Endothelial cell (in vitro differentiated cells): ENCODE measurements around the gene RBMS3. TPM values are rescaled to one million over a fixed set of nuclear protein-coding genes. Genes with fewer than 3 reads are reported as not detected.

Experiments used
- DNase-seq: peaks from one replicate; pipeline ENCODE4 v3.0.0; 2021; ENCODE audit warnings: low spot score
- H3K27ac Mint-ChIP-seq: one replicate; pipeline ENCODE4 v1.8.0; 2021; ENCODE audit warnings: mixed read lengths, inconsistent platforms; ENCODE audit not compliant: unreplicated experiment
- H3K27me3 Mint-ChIP-seq: one replicate; pipeline ENCODE4 v1.8.0; 2021; ENCODE audit warnings: mild to moderate bottlenecking, moderate library complexity, mixed read lengths, inconsistent platforms; ENCODE audit not compliant: unreplicated experiment
- H3K36me3 Mint-ChIP-seq: one replicate; pipeline ENCODE4 v1.8.0; 2021; ENCODE audit warnings: mild to moderate bottlenecking, low read depth, mixed read lengths, inconsistent platforms; ENCODE audit not compliant: unreplicated experiment
- H3K4me1 Mint-ChIP-seq: one replicate; pipeline ENCODE4 v1.8.0; 2021; ENCODE audit warnings: mild to moderate bottlenecking, mixed read lengths, inconsistent platforms; ENCODE audit not compliant: unreplicated experiment
- H3K4me3 Mint-ChIP-seq: one replicate; pipeline ENCODE4 v1.8.0; 2021; ENCODE audit warnings: mild to moderate bottlenecking, mixed read lengths, inconsistent platforms; ENCODE audit not compliant: unreplicated experiment
- H3K9me3 Mint-ChIP-seq: one replicate; pipeline ENCODE4 v1.8.0; 2021; ENCODE audit warnings: mixed read lengths, inconsistent platforms; ENCODE audit not compliant: unreplicated experiment
- CTCF ChIP-seq: fragments of 200-600 bp; sonication (generic); IDR thresholded peaks from one replicate; pipeline ENCODE4 v1.5.0; 2021; ENCODE audit warnings: antibody characterized with exemption; ENCODE audit not compliant: unreplicated experiment
- total RNA-seq: library from RNA; stranded (reverse); fragmentation: NEBNext Ultra II Directional; extraction: Animal tissue kit (Norgen Biotek cat#: 25700); gene quantifications from one replicate; pipeline ENCODE4 v1.2.1, GENCODE V29; 2021; ENCODE audit not compliant: unreplicated experiment

Gene RBMS3
- total RNA-seq, 1 donor from 2014 or later = 30.9 TPM

- Mint-ChIP-seq H3K4me1 (peaks cover 2% of the 10 kb centered on the region), H3K4me3 (no peak overlapping the region), H3K9me3 (no peaks in the 10 kb centered on the region), H3K27me3 (peaks cover 2% of the 10 kb centered on the region), H3K36me3 (no peaks in the 10 kb centered on the region), H3K27ac (no peak overlapping the region)
- no peak for TF ChIP-seq CTCF
- DNase-seq = no peak
These were observed 82.2 kb downstream of the RBMS3 start for GRCh38 chr3:29363110-29363509.

- no peaks in the 10 kb centered on the region for H3K27me3 Mint-ChIP-seq
- peaks cover 7% of the 10 kb centered on the region for H3K4me1 Mint-ChIP-seq
- no peak overlapping the region for H3K27ac Mint-ChIP-seq
- no peak for DNase-seq
- H3K9me3 Mint-ChIP-seq = no peaks in the 10 kb centered on the region
- H3K36me3 Mint-ChIP-seq = no peaks in the 10 kb centered on the region
- H3K4me3 Mint-ChIP-seq = no peak overlapping the region
- TF ChIP-seq CTCF = no peak
These were observed 89.2 kb downstream of the RBMS3 start for GRCh38 chr3:29370021-29370420.

GRCh38 chr3:29370476-29371420 lies 89.9 kb downstream of the RBMS3 start:
- H3K9me3 Mint-ChIP-seq = no peaks in the 10 kb centered on the region
- no peak overlapping the region for H3K4me3 Mint-ChIP-seq
- no peak for TF ChIP-seq CTCF
- DNase-seq = no peak
- H3K27ac Mint-ChIP-seq = no peak overlapping the region
- peaks cover 7% of the 10 kb centered on the region for H3K4me1 Mint-ChIP-seq
- no peaks in the 10 kb centered on the region for H3K36me3 Mint-ChIP-seq
- H3K27me3 Mint-ChIP-seq = no peaks in the 10 kb centered on the region

GRCh38 chr3:29373131-29373680 lies 92.3 kb downstream of the RBMS3 start:
- no peak overlapping the region for H3K27ac Mint-ChIP-seq
- no peak for DNase-seq
- no peaks in the 10 kb centered on the region for H3K27me3 Mint-ChIP-seq
- no peaks in the 10 kb centered on the region for H3K36me3 Mint-ChIP-seq
- no peak for TF ChIP-seq CTCF
- H3K4me3 Mint-ChIP-seq = no peak overlapping the region
- H3K9me3 Mint-ChIP-seq = no peaks in the 10 kb centered on the region
- peaks cover 7% of the 10 kb centered on the region for H3K4me1 Mint-ChIP-seq

GRCh38 chr3:29374226-29374625 lies 93.4 kb downstream of the RBMS3 start:
- Mint-ChIP-seq H3K9me3 (no peaks in the 10 kb centered on the region), H3K27ac (no peak overlapping the region), H3K27me3 (no peaks in the 10 kb centered on the region), H3K4me1 (peaks cover 7% of the 10 kb centered on the region), H3K36me3 (no peaks in the 10 kb centered on the region), H3K4me3 (no peak overlapping the region)
- no peak for DNase-seq
- no peak for TF ChIP-seq CTCF
